ENCODE measurements around the gene ERCC4.

GRCh38 chr16:13959626-13960025, 39.7 kb downstream of the ERCC4 start:
- TF ChIP-seq CTCF (tag by site-specific recombination; IDR thresholded peaks at IDR 0.05) (no peak), ZNF580 (tag by site-specific recombination; IDR thresholded peaks at IDR 0.05) (no peak), ZBTB10 (tag by site-specific recombination; IDR thresholded peaks at IDR 0.05) (no peak), ZBTB7A (tag by site-specific recombination; IDR thresholded peaks at IDR 0.05; ENCODE audit: low read depth) (no peak), ZNF155 (tag by site-specific recombination; IDR thresholded peaks at IDR 0.05) (no peak), ZNF624 (tag by site-specific recombination; IDR thresholded peaks at IDR 0.05) (no peak), KLF17 (tag by site-specific recombination; IDR thresholded peaks at IDR 0.05) (no peak), ZNF324 (tag by site-specific recombination; IDR thresholded peaks at IDR 0.05) (no peak), ZNF211 (tag by site-specific recombination; IDR thresholded peaks at IDR 0.05; ENCODE audit: low read depth) (no peak)
- TF ChIP-seq, protein P1, sequence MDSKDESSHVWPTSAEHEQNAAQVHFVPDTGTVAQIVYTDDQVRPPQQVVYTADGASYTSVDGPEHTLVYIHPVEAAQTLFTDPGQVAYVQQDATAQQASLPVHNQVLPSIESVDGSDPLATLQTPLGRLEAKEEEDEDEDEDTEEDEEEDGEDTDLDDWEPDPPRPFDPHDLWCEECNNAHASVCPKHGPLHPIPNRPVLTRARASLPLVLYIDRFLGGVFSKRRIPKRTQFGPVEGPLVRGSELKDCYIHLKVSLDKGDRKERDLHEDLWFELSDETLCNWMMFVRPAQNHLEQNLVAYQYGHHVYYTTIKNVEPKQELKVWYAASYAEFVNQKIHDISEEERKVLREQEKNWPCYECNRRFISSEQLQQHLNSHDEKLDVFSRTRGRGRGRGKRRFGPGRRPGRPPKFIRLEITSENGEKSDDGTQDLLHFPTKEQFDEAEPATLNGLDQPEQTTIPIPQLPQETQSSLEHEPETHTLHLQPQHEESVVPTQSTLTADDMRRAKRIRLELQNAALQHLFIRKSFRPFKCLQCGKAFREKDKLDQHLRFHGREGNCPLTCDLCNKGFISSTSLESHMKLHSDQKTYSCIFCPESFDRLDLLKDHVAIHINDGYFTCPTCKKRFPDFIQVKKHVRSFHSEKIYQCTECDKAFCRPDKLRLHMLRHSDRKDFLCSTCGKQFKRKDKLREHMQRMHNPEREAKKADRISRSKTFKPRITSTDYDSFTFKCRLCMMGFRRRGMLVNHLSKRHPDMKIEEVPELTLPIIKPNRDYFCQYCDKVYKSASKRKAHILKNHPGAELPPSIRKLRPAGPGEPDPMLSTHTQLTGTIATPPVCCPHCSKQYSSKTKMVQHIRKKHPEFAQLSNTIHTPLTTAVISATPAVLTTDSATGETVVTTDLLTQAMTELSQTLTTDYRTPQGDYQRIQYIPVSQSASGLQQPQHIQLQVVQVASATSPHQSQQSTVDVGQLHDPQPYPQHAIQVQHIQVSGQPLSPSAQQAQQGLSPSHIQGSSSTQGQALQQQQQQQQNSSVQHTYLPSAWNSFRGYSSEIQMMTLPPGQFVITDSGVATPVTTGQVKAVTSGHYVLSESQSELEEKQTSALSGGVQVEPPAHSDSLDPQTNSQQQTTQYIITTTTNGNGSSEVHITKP (tag by site-specific recombination; IDR thresholded peaks at IDR 0.05), result no peak
